Measurements from ENCODE around the gene RAD17. TPM values are rescaled to one million over a fixed set of nuclear protein-coding genes. Genes with fewer than 3 reads are reported as not detected.

Gene RAD17
- total and polyA plus RNA-seq, 4 donors: 6.0 to 14.5 (median 11.8) TPM

- no peak for DNase-seq (ENCODE audit: low spot score)
- no peak overlapping the region for H3K9ac ChIP-seq (ENCODE audit: low read depth in 1 of 2, low read length in 2 of 2)
- H3K4me1 ChIP-seq (ENCODE audit: control insufficient read depth in 4 of 4, insufficient read depth in 4 of 4, low read length in 3 of 4): peaks cover 0 to 10% (median 1%) of the 10 kb centered on the region in 4 donors
- H3K27ac ChIP-seq (ENCODE audit: low read depth in 1 of 2, low read length in 2 of 2): no peak overlapping the region
- H3K36me3 ChIP-seq (ENCODE audit: control insufficient read depth in 4 of 4, insufficient read depth in 3 of 4, low read depth in 1 of 4, low read length in 3 of 4): no peaks in the 10 kb centered on the region
- TF ChIP-seq FOXA1 (IDR thresholded peaks at IDR 0.05) (no peak), EGR1 (IDR thresholded peaks at IDR 0.05; ENCODE audit: low read depth in 2 of 2) (no peak), YY1 (IDR thresholded peaks at IDR 0.05) (no peak), TAF1 (conservative IDR thresholded peaks at IDR 0.05) (no peak), REST (IDR thresholded peaks at IDR 0.05) (no peak), NR2F2 (IDR thresholded peaks at IDR 0.05) (no peak), FOXA2 (IDR thresholded peaks at IDR 0.05) (no peak), RAD21 (IDR thresholded peaks at IDR 0.05) (no peak), SP1 (IDR thresholded peaks at IDR 0.05) (no peak), RXRA (IDR thresholded peaks at IDR 0.05) (no peak), ATF3 (IDR thresholded peaks at IDR 0.05) (no peak), GABPA (IDR thresholded peaks at IDR 0.05 in 1 of 2, conservative IDR thresholded peaks at IDR 0.05 in 1 of 2) (no peak), JUND (IDR thresholded peaks at IDR 0.05) (no peak), HNF4G (IDR thresholded peaks at IDR 0.05) (no peak), MAX (IDR thresholded peaks at IDR 0.05) (no peak), HNF4A (conservative IDR thresholded peaks at IDR 0.05) (no peak)
- no peak overlapping the region for H3K4me3 ChIP-seq (ENCODE audit: low read depth in 1 of 3, low read length in 3 of 3)
- no peaks in the 10 kb centered on the region for H3K27me3 ChIP-seq (ENCODE audit: control insufficient read depth in 4 of 4, insufficient read depth in 4 of 4, low read length in 3 of 4)
- H3K9me3 ChIP-seq (ENCODE audit: control insufficient read depth in 4 of 4, low read length in 3 of 4): no peaks in the 10 kb centered on the region
- WGBS: 87% methylated on average over 7 of the region's 7 CpGs
Observed at GRCh38 chr5:69335341-69335935, 34.2 kb upstream of the RAD17 start.

DNA sequence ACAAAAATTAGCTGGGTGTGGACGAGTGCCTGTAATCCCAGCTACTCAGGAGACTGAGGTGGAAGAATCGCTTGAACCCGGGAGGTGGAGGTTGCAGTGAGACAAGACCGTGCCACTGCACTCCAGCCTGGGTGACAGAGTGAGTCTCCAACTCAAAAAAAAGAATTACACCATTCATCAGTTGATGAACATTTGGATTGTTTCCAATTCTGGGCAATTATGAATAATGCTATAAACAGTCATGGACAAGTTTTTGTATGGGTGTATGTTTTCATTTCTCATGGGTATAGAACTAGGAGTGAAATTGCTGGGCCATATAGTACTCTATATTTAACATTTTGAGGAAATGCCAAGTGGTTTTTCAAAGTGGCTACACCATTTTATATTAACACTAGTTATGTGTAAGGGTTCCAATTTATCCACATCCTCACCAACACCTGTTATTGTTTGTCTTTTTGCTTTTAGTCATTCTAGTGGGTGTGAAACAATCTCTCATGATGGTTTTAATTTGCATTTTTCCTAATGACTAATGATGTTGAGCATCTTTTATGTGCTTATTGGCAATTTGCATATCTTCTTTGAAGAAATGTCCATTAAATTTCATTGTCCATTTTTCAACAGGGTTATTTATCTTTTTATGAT is 28.0 kb upstream of the RAD17 start:
- no peak overlapping the region for H3K9ac ChIP-seq (ENCODE audit: low read depth in 1 of 2, low read length in 2 of 2)
- H3K27ac ChIP-seq (ENCODE audit: low read depth in 1 of 2, low read length in 2 of 2): no peak overlapping the region
- 93% methylated on average over 4 of the region's 4 CpGs for WGBS
- DNase-seq (ENCODE audit: low spot score): no peak
- no peak overlapping the region for H3K4me3 ChIP-seq (ENCODE audit: low read depth in 1 of 3, low read length in 3 of 3)
- H3K9me3 ChIP-seq (ENCODE audit: control insufficient read depth in 4 of 4, low read length in 3 of 4): no peaks in the 10 kb centered on the region
- no peaks in the 10 kb centered on the region for H3K4me1 ChIP-seq (ENCODE audit: control insufficient read depth in 4 of 4, insufficient read depth in 4 of 4, low read length in 3 of 4)
- no peaks in the 10 kb centered on the region for H3K27me3 ChIP-seq (ENCODE audit: control insufficient read depth in 4 of 4, insufficient read depth in 4 of 4, low read length in 3 of 4)
- H3K36me3 ChIP-seq (ENCODE audit: control insufficient read depth in 4 of 4, insufficient read depth in 3 of 4, low read depth in 1 of 4, low read length in 3 of 4): no peaks in the 10 kb centered on the region
- TF ChIP-seq HNF4A (conservative IDR thresholded peaks at IDR 0.05): no peak
- TF ChIP-seq TAF1 (conservative IDR thresholded peaks at IDR 0.05): no peak
- no peak for TF ChIP-seq JUND (IDR thresholded peaks at IDR 0.05)
- TF ChIP-seq RXRA (IDR thresholded peaks at IDR 0.05): no peak
- TF ChIP-seq MAX (IDR thresholded peaks at IDR 0.05): no peak
- no peak for TF ChIP-seq YY1 (IDR thresholded peaks at IDR 0.05)
- TF ChIP-seq FOXA2 (IDR thresholded peaks at IDR 0.05): no peak
- no peak for TF ChIP-seq GABPA (IDR thresholded peaks at IDR 0.05 in 1 of 2, conservative IDR thresholded peaks at IDR 0.05 in 1 of 2)
- no peak for TF ChIP-seq REST (IDR thresholded peaks at IDR 0.05)
- TF ChIP-seq, protein P1, sequence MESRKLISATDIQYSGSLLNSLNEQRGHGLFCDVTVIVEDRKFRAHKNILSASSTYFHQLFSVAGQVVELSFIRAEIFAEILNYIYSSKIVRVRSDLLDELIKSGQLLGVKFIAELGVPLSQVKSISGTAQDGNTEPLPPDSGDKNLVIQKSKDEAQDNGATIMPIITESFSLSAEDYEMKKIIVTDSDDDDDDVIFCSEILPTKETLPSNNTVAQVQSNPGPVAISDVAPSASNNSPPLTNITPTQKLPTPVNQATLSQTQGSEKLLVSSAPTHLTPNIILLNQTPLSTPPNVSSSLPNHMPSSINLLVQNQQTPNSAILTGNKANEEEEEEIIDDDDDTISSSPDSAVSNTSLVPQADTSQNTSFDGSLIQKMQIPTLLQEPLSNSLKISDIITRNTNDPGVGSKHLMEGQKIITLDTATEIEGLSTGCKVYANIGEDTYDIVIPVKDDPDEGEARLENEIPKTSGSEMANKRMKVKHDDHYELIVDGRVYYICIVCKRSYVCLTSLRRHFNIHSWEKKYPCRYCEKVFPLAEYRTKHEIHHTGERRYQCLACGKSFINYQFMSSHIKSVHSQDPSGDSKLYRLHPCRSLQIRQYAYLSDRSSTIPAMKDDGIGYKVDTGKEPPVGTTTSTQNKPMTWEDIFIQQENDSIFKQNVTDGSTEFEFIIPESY (IDR thresholded peaks at IDR 0.05): no peak
- no peak for TF ChIP-seq RAD21 (IDR thresholded peaks at IDR 0.05)
- TF ChIP-seq NR2F2 (IDR thresholded peaks at IDR 0.05): no peak
- no peak for TF ChIP-seq ATF3 (IDR thresholded peaks at IDR 0.05)
- TF ChIP-seq EGR1 (IDR thresholded peaks at IDR 0.05; ENCODE audit: low read depth in 2 of 2): no peak
- TF ChIP-seq FOXA1 (IDR thresholded peaks at IDR 0.05): no peak
- no peak for TF ChIP-seq HNF4G (IDR thresholded peaks at IDR 0.05)
